Measurements from ENCODE around the gene SIL1.
"Not testable (repeated sequence)": the region's sequence is repeated elsewhere in the genome, so short reads cannot be mapped to it uniquely, and the experiment has no call there.

The SIL1 gene

DNA sequence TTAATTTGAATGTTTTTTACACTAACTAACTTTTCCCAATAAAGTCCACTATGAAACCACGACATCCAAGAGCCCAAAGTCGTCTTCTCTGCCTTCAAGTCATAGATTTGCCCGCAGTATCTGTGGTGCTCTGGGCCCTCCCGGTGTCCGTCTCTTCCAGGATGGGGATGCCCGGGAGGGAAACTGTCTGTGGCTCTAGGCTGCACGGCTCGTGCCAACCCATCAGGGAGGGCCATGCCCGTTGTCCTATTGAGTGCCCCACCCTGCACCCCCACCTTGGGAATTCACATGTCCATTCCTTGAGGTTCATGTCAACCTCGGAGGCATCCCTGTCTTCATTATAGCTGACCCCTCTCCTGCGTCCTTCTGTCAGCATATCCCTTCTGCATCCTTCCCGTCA lies 263.2 kb downstream of the SIL1 start:
- Histone ChIP-seq H3K9me3 (ENCODE audit: control insufficient read depth, insufficient read depth, low read length) (no peaks in the 10 kb centered on the region), H3K36me3 (ENCODE audit: insufficient read depth, low read length) (peaks cover 21% of the 10 kb centered on the region), H3K4me1 (ENCODE audit: insufficient read depth, low read length) (0 out of 2 replicates have a peak, but pooled peaks cover 6% of the 10 kb centered on the region), H3K9ac (ENCODE audit: low read depth, low read length) (no peak overlapping the region)

DNA sequence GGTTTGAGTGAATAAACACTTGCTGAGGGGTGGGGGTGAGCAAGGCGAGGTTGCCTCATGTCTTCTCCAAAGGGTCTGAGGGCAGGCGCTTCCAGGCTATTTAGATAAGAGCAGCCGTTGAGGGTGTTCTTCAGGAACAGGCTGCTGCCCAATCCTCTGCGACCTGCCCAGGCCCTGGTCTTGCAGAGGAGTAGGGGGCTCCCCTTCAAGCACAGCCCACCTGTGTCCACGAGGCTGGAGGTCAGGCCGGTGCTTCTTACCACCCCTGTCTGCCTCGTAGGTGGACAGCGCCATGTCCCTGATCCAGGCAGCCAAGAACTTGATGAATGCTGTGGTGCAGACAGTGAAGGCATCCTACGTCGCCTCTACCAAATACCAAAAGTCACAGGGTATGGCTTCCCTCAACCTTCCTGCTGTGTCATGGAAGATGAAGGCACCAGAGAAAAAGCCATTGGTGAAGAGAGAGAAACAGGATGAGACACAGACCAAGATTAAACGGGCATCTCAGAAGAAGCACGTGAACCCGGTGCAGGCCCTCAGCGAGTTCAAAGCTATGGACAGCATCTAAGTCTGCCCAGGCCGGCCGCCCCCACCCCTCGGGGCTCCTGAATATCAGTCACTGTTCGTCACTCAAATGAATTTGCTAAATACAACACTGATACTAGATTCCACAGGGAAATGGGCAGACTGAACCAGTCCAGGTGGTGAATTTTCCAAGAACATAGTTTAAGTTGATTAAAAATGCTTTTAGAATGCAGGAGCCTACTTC lies 264.5 kb downstream of the SIL1 start:
- Histone ChIP-seq H3K9ac (ENCODE audit: low read depth, low read length) (no peak overlapping the region), H3K4me1 (ENCODE audit: insufficient read depth, low read length) (0 out of 2 replicates have a peak, but pooled peaks cover 5% of the 10 kb centered on the region), H3K36me3 (ENCODE audit: insufficient read depth, low read length) (peaks cover 26% of the 10 kb centered on the region), H3K9me3 (ENCODE audit: control insufficient read depth, insufficient read depth, low read length) (no peaks in the 10 kb centered on the region)

DNA sequence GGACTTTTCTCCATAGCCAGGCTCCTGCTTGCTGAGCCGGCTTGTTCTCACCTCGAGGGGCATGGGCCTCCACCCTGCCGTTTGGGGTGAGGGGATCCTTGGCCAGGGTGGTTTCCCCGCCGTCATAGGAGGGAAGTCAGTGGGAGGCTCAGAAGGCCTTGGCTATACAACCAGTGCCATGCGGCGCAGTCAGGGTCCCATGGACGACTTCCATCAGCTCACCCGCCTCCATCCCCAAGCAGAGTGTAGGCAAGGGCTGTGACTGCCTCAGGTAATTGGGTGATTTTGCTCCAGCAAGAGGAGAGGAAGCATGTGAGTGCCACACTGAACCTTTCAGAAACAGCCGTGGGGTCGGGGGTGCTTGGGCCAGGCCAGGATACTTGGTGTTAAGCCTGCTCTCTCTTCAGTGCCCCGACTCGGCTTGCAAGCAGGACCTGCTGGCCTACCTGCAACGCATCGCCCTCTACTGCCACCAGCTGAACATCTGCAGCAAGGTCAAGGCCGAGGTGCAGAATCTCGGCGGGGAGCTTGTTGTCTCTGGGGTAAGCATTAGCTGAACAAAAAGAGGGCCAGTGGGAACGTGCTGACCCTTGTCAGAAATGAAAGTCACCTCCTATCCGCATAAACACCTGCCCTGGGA lies 265.9 kb downstream of the SIL1 start:
- 0 out of 2 replicates have a peak, but pooled peaks cover 3% of the 10 kb centered on the region for H3K4me1 ChIP-seq (ENCODE audit: insufficient read depth, low read length)
- no peaks in the 10 kb centered on the region for H3K9me3 ChIP-seq (ENCODE audit: control insufficient read depth, insufficient read depth, low read length)
- no peak overlapping the region for H3K9ac ChIP-seq (ENCODE audit: low read depth, low read length)
- peaks cover 31% of the 10 kb centered on the region for H3K36me3 ChIP-seq (ENCODE audit: insufficient read depth, low read length)

DNA sequence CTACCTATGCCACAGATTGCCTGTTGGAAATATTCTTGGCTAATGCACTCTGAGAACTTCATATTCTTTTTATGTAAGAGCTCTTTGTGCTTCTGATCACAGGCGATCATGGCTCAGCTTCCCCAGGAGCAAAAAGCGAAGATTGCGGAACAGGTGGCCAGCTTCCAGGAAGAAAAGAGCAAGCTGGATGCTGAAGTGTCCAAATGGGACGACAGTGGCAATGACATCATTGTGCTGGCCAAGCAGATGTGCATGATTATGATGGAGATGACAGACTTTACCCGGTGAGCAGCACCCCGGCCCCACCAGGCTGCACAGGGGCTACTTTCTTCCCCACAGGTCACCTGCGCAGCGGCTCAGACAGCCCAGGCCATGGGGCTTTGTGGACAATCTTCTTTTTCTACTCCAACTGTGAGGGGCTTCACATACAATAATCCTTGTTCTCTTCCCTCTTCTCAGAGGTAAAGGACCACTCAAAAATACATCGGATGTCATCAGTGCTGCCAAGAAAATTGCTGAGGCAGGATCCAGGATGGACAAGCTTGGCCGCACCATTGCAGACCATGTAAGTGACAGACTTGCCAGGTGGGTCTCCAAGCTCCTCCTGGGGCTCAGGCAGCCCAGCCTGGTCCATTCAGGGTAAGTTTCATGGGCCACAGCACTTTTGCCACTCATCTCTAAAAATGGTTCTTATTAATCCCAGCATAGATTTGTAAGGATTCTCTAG lies 267.6 kb downstream of the SIL1 start:
- Histone ChIP-seq H3K4me1 (ENCODE audit: insufficient read depth, low read length) (no peaks in the 10 kb centered on the region), H3K9me3 (ENCODE audit: control insufficient read depth, insufficient read depth, low read length) (no peaks in the 10 kb centered on the region), H3K36me3 (ENCODE audit: insufficient read depth, low read length) (peaks cover 37% of the 10 kb centered on the region), H3K9ac (ENCODE audit: low read depth, low read length) (no peak overlapping the region)

DNA sequence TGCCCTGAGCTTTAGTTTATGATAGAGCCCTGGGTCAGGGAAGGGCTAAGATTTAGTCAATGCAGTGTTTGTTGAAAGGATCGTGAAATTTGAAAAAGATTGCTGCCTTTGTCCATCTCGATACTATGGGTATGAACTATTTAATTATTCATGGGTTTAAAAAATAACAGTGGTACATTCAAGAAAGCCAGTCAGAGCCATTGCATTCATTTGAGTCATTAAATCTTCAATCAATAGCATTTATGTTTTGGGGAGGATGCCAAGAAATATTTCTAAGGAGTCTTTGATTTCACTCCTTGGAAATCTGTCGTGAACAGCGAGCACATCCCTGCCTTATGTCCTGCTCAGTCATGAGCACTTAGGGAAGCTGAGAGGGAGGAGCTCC lies 268.6 kb downstream of the SIL1 start:
- Histone ChIP-seq H3K4me1 (ENCODE audit: insufficient read depth, low read length) (no peaks in the 10 kb centered on the region), H3K9me3 (ENCODE audit: control insufficient read depth, insufficient read depth, low read length) (no peaks in the 10 kb centered on the region), H3K9ac (ENCODE audit: low read depth, low read length) (no peak overlapping the region), H3K36me3 (ENCODE audit: insufficient read depth, low read length) (peaks cover 38% of the 10 kb centered on the region)

DNA sequence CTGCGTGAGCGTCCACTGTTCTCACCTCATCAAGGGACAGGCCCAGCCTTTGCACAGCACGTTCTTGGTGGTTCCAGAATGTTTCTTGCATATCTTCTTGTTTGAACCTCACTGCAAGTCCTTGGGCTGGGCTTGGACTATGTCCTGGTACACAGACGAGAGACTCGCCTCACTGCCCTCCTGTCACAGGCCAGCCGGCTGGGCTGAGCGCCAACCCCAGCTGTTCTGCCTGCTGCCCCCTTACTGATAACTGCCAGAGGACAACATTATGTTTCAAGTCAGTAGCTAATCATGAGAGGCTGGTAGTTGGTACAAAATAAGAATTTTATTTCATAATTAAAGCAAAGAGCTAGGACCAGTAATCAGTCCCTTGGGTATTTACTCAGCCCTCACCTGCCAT lies 270.2 kb downstream of the SIL1 start:
- H3K9ac ChIP-seq (ENCODE audit: low read depth, low read length), result no peak overlapping the region
- peaks cover 39% of the 10 kb centered on the region for H3K36me3 ChIP-seq (ENCODE audit: insufficient read depth, low read length)
- no peaks in the 10 kb centered on the region for H3K4me1 ChIP-seq (ENCODE audit: insufficient read depth, low read length)
- no peaks in the 10 kb centered on the region for H3K9me3 ChIP-seq (ENCODE audit: control insufficient read depth, insufficient read depth, low read length)

DNA sequence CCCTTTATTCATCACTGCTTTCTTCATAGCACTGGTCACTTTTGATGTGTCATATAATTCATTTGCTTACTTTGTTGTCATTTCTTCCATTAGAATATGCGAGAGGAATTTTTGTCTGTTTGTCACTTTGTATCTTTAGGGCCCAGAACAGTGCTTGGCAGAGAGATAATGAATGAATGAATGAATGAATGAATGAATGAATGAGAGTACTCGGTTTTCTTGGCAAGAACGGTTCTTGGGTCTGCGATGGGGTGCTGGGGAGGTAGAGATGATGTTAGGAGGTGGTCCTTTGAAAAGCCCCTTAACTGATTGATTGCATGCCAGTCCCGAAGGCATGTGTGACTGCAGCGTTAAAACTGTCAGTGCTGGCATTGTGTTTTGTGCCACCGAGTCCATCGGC lies 270.6 kb downstream of the SIL1 start:
- Histone ChIP-seq H3K4me1 (ENCODE audit: insufficient read depth, low read length) (no peaks in the 10 kb centered on the region), H3K9me3 (ENCODE audit: control insufficient read depth, insufficient read depth, low read length) (no peaks in the 10 kb centered on the region), H3K9ac (ENCODE audit: low read depth, low read length) (no peak overlapping the region), H3K36me3 (ENCODE audit: insufficient read depth, low read length) (peaks cover 35% of the 10 kb centered on the region)

DNA sequence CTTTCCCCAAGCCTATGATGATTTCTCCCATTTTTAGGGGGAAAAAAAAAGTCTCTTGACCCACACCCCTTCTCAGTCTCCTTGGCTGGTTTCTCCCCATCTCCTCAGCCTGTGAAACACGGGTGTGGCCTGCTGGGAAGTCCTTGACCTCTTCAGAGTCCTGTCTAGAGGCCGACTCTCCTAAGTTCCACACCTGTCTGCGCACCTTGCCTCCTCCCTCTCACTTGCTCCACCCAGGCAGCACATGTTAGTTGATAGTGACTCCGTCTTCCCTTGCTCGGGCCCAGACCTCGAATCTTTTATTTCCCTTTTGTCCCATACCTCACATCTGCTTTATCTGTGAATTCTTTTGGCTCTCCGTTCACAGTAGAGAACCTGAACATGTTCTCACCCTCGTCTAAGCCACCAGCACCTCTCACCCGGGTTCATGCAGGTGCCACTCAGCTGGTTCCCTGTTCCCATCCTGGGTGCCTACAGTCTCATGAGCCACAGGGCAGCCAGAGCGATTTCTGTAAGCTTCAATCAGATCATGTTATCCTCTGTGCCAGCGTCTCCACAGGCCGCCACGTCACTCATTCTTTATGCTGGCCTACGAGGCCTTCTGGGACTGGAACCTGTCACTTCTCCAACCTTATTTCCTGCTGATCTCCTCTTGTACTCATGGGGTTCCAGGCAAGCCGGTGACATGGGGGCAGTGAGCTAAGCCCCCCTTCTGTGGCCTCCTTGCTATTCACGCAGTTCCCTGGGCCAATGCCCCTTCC lies 271.3 kb downstream of the SIL1 start:
- H3K36me3 ChIP-seq (ENCODE audit: insufficient read depth, low read length), result peaks cover 39% of the 10 kb centered on the region
- no peak overlapping the region for H3K9ac ChIP-seq (ENCODE audit: low read depth, low read length)
- H3K4me1 ChIP-seq (ENCODE audit: insufficient read depth, low read length), result no peaks in the 10 kb centered on the region
- no peaks in the 10 kb centered on the region for H3K9me3 ChIP-seq (ENCODE audit: control insufficient read depth, insufficient read depth, low read length)

DNA sequence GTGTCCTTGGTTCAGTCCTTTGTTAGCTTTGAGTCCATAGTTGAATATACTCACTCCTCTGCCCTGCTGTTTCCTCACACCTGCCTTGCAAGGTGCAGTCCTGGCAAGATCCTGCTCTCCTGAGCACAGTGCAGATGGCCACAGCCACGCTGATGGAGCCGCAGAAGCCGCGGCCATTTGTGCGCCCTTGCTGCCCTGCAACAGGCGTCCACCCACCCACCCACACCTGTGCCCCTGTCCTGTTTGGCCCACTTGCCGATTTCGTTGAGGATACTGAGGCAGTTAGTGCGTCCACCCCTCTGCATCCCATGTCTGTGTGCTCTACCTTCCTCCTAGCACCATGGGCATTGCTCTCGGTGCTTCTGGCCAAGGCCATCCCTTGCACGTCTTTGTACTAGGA lies 271.9 kb downstream of the SIL1 start:
- H3K9ac ChIP-seq (ENCODE audit: low read depth, low read length), result no peak overlapping the region
- H3K4me1 ChIP-seq (ENCODE audit: insufficient read depth, low read length), result no peaks in the 10 kb centered on the region
- no peaks in the 10 kb centered on the region for H3K9me3 ChIP-seq (ENCODE audit: control insufficient read depth, insufficient read depth, low read length)
- H3K36me3 ChIP-seq (ENCODE audit: insufficient read depth, low read length), result peaks cover 36% of the 10 kb centered on the region

DNA sequence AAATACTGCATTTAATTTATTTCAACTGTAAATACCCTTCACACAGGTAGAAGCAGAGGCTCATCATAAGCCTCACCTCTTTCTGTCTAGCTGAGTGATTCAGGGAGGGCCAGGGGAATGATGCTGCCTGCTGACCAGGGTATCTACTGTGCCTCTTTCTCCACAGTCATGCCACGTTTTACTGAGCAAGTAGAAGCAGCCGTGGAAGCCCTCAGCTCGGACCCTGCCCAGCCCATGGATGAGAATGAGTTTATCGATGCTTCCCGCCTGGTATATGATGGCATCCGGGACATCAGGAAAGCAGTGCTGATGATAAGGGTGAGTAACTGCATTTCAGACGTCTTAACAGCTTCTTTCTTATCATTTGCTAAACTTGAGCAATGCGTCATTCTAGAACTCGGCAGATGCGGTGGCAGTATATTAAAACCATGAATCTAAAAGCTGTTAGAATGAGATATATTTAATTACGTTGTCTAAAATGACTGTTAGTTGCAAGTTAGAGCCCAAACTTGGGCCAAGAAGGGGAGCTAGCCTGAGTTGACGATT lies 273.0 kb downstream of the SIL1 start:
- Histone ChIP-seq H3K36me3 (ENCODE audit: insufficient read depth, low read length) (peaks cover 31% of the 10 kb centered on the region), H3K4me1 (ENCODE audit: insufficient read depth, low read length) (no peaks in the 10 kb centered on the region; the same call in 1 of the 2 replicates), H3K9me3 (ENCODE audit: control insufficient read depth, insufficient read depth, low read length) (no peaks in the 10 kb centered on the region), H3K9ac (ENCODE audit: low read depth, low read length) (no peak overlapping the region)

DNA sequence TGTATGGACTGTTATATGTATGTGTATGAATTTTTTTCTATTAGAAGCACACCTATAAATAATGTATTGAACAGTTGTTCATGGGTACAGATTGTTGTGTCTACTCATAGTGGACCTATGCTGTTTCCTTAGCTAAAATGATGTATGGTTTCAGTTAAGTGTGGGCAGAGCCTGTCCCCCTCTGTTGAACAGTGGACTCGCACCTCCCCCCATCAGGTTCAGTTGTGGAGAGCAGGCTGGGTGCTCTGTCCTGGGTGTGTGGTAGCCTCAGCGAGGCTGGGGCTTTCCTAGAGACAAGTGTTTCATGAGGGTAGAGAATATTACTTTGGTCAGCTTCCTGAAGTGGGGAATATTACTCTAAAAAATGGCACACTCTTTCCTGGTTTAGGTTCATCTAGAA lies 275.7 kb downstream of the SIL1 start:
- no peaks in the 10 kb centered on the region for H3K9me3 ChIP-seq (ENCODE audit: control insufficient read depth, insufficient read depth, low read length)
- peaks cover 31% of the 10 kb centered on the region for H3K36me3 ChIP-seq (ENCODE audit: insufficient read depth, low read length)
- H3K9ac ChIP-seq (ENCODE audit: low read depth, low read length), result no peak overlapping the region
- H3K4me1 ChIP-seq (ENCODE audit: insufficient read depth, low read length), result no peaks in the 10 kb centered on the region; the same call in 1 of the 2 replicates

DNA sequence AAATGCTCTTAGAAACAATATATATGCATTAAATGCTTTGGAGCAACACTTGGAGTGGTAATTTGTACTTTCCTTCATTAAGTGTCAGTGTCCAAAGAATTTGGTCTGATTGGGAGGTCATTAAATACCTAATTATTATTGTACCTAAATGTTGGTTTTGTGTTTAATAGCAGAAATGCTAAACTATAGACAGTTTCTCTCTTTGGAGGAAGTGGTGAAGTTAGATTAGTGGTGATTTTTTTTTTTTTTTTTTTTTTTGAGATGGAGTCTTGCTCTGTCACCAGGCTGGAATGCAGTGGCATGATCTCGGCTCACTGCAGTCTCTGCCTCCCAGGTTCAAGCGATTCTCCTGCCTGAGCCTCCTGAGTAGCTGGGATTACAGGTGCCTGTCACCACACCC lies 276.8 kb downstream of the SIL1 start:
- H3K36me3 ChIP-seq (ENCODE audit: insufficient read depth, low read length), result peaks cover 23% of the 10 kb centered on the region
- H3K9ac ChIP-seq (ENCODE audit: low read depth, low read length); H3K9me3 ChIP-seq (ENCODE audit: control insufficient read depth, insufficient read depth, low read length); H3K4me1 ChIP-seq (ENCODE audit: insufficient read depth, low read length): not testable (repeated sequence)

DNA sequence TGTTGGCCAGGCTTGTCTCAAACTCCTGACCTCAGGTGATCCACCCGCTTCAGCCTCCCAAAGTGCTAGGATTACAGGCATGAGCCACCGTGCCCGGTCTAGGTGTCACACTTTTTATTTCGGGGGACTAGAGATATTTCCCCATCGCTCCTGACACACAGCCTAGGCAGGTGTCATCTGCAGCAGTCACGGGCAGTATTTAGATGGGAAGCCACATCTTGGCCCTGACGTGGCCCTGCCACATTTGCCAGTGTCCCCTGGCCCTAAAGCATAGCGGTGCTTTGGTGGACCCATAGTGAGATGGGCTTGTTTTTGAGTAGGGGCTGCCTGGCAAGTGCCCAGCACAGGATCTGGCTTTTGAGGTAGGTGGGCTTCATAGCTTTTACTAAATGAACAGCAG lies 278.0 kb downstream of the SIL1 start:
- H3K9me3 ChIP-seq (ENCODE audit: control insufficient read depth, insufficient read depth, low read length), result no peaks in the 10 kb centered on the region
- no peaks in the 10 kb centered on the region; the same call in 1 of the 2 replicates for H3K4me1 ChIP-seq (ENCODE audit: insufficient read depth, low read length)
- H3K36me3 ChIP-seq (ENCODE audit: insufficient read depth, low read length), result peaks cover 21% of the 10 kb centered on the region
- no peak overlapping the region for H3K9ac ChIP-seq (ENCODE audit: low read depth, low read length)

DNA sequence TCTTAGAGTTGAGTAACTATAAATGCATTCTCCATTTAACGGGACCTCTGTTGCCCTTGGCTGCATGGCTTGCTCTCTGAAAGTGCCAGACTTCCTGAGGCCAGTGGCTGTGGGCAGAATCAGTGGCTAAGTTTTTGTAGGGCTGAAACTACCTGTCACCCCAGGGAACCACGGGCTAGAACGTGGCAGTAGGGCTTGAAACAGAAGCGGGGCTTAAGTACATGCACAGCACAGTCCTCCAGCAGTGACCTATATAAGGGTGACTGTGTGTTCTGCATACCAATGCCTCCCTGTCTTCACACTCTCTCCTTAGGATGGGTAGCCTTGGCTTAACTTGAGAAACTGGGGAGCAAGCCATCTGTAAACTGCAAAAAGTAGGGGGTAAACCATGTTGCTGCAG lies 279.5 kb downstream of the SIL1 start:
- Histone ChIP-seq H3K9me3 (ENCODE audit: control insufficient read depth, insufficient read depth, low read length) (no peaks in the 10 kb centered on the region), H3K36me3 (ENCODE audit: insufficient read depth, low read length) (peaks cover 14% of the 10 kb centered on the region), H3K9ac (ENCODE audit: low read depth, low read length) (no peak overlapping the region), H3K4me1 (ENCODE audit: insufficient read depth, low read length) (no peaks in the 10 kb centered on the region; the same call in 1 of the 2 replicates)

Data from ES-I3 (cell line).